IMR-90 (cell line): Measurements from ENCODE around the gene VMO1. TPM values are rescaled to one million over a fixed set of nuclear protein-coding genes. Genes with fewer than 3 reads are reported as not detected.

Experiments used
- ATAC-seq: fragments of 200-7000 bp; cut with Tn5 transposase; 2 replicates; pipeline ENCODE4 v1.9.1; 2020; ENCODE audit warnings: low read depth, mild to moderate bottlenecking, moderate library complexity
- BruUV-seq: library from RNA; stranded (reverse); fragments of 400-500 nt; replicated peaks from 2 replicates; lab custom pipeline; 2021; lab: Mats Ljungman, UMichigan
- CTCF ChIA-PET: fragments of 300-600 bp; formaldehyde crosslinking; extraction: SDS; loops from one replicate; lab custom pipeline; 2021; ENCODE audit warnings: antibody characterized with exemption; lab: Yijun Ruan, JAX
- POLR2A ChIA-PET: fragments of 300-600 bp; sonication (Branson Sonifier 250); formaldehyde crosslinking; loops from one replicate; lab custom pipeline; 2022; ENCODE audit warnings: antibody characterized with exemption; ENCODE audit not compliant: unreplicated experiment; lab: Charles Lee
- DNase-seq: peaks from one replicate; pipeline ENCODE4 v3.0.0; 2013
- H2AFZ ChIP-seq: replicated peaks from 2 replicates; pipeline ENCODE3; 2013; ENCODE audit warnings: low read length, mild to moderate bottlenecking; ENCODE audit not compliant: poor library complexity
- H2AK5ac ChIP-seq: 2 replicates; pipeline ENCODE4 v1.6.1; 2013; ENCODE audit warnings: low read depth, low read length, inconsistent platforms
- H2AK9ac ChIP-seq: replicated peaks from 2 replicates; pipeline ENCODE3; 2013; ENCODE audit warnings: mild to moderate bottlenecking, low read depth, low read length, moderate library complexity; ENCODE audit not compliant: poor library complexity
- H2BK120ac ChIP-seq: 2 replicates; pipeline ENCODE4 v1.6.1; 2013; ENCODE audit warnings: low read depth, low read length, inconsistent platforms
- H2BK15ac ChIP-seq: 3 replicates; pipeline ENCODE4 v1.6.1; 2013; ENCODE audit warnings: low read depth, low read length, inconsistent platforms
- H2BK20ac ChIP-seq: 2 replicates; pipeline ENCODE4 v1.6.1; 2013; ENCODE audit warnings: low read depth, mild to moderate bottlenecking, inconsistent platforms, low read length, moderate library complexity
- H2BK5ac ChIP-seq: 2 replicates; pipeline ENCODE4 v1.6.1; 2013; ENCODE audit warnings: mild to moderate bottlenecking, low read depth, low read length, inconsistent platforms; ENCODE audit not compliant: poor library complexity, severe bottlenecking
- H3K14ac ChIP-seq: replicated peaks from 2 replicates; pipeline ENCODE4 v1.6.1; 2013; ENCODE audit warnings: low read depth, low read length, inconsistent platforms
- H3K18ac ChIP-seq: 2 replicates; pipeline ENCODE4 v1.6.1; 2013; ENCODE audit warnings: low read depth, low read length, control low read depth
- H3K23ac ChIP-seq: 2 replicates; pipeline ENCODE4 v1.6.1; 2013; ENCODE audit warnings: low read depth, low read length, inconsistent platforms
- H3K27ac ChIP-seq: 2 replicates; pipeline ENCODE4 v1.5.1; 2013; ENCODE audit warnings: mild to moderate bottlenecking, control low read depth, low read length; ENCODE audit not compliant: insufficient read depth
- H3K27me3 ChIP-seq: 2 replicates; pipeline ENCODE4 v1.6.1; 2013; ENCODE audit warnings: low read length; ENCODE audit not compliant: control insufficient read depth, insufficient read depth
- H3K36me3 ChIP-seq: 2 replicates; pipeline ENCODE4 v1.6.1; 2013; ENCODE audit warnings: low read length, mixed read lengths; ENCODE audit not compliant: control insufficient read depth, insufficient read depth
- H3K4ac ChIP-seq: 2 replicates; pipeline ENCODE4 v1.6.1; 2013; ENCODE audit warnings: low read depth, low read length, inconsistent platforms
- H3K4me1 ChIP-seq: 2 replicates; pipeline ENCODE4 v1.6.1; 2013; ENCODE audit warnings: low read length, mixed read lengths; ENCODE audit not compliant: control insufficient read depth, insufficient read depth
- H3K4me2 ChIP-seq: 2 replicates; pipeline ENCODE4 v1.6.1; 2013; ENCODE audit warnings: low read depth, mild to moderate bottlenecking, control low read depth, low read length, moderate library complexity
- H3K4me3 ChIP-seq: 2 replicates; pipeline ENCODE4 v1.5.1; 2013; ENCODE audit warnings: low read depth, mild to moderate bottlenecking, control low read depth, low read length, moderate library complexity; ENCODE audit not compliant: insufficient read depth
- H3K56ac ChIP-seq: 2 replicates; pipeline ENCODE4 v1.6.1; 2013; ENCODE audit warnings: low read length, inconsistent platforms; ENCODE audit not compliant: insufficient read depth; ENCODE audit errors: extremely low read depth
- H3K79me1 ChIP-seq, 2 experiments: 2 replicates each; pipeline ENCODE4 v1.6.1; 2013; ENCODE audit warnings: low read length in 2 of 2, inconsistent platforms in 1 of 2, low read depth in 1 of 2
- H3K9ac ChIP-seq: 2 replicates; pipeline ENCODE4 v1.6.1; 2013; ENCODE audit warnings: low read depth, low read length, control low read depth
- H3K9me1 ChIP-seq: 2 replicates; pipeline ENCODE4 v1.6.1; 2013; ENCODE audit warnings: low read length, inconsistent platforms; ENCODE audit not compliant: insufficient read depth
- H3K9me3 ChIP-seq: 2 replicates; pipeline ENCODE4 v1.6.1; 2013; ENCODE audit warnings: low read length; ENCODE audit not compliant: control insufficient read depth, insufficient read depth
- H4K20me1 ChIP-seq: 2 replicates; pipeline ENCODE4 v1.6.1; 2013; ENCODE audit warnings: low read length, inconsistent platforms; ENCODE audit not compliant: insufficient read depth
- H4K5ac ChIP-seq: 2 replicates; pipeline ENCODE4 v1.6.1; 2013; ENCODE audit warnings: mild to moderate bottlenecking, low read depth, low read length, control low read depth
- H4K8ac ChIP-seq, 2 experiments: 2 replicates each; pipeline ENCODE4 v1.6.1; 2013; ENCODE audit warnings: low read depth in 2 of 2, low read length in 2 of 2, control low read depth in 1 of 2, inconsistent platforms in 1 of 2
- H4K91ac ChIP-seq: 2 replicates; pipeline ENCODE4 v1.6.1; 2013; ENCODE audit warnings: low read depth, low read length, inconsistent platforms; ENCODE audit not compliant: insufficient read depth
- CEBPB ChIP-seq: IDR thresholded peaks from 2 replicates; pipeline ENCODE4 v1.6.1; 2012; ENCODE audit warnings: low read depth, low read length, improper control_type of control experiment
- CHD1 ChIP-seq: IDR thresholded peaks from 2 replicates; pipeline ENCODE4 v1.6.1; 2012; ENCODE audit warnings: low read depth, low read length, improper control_type of control experiment
- FOS ChIP-seq: fragments of 150-350 bp; IDR thresholded peaks from 2 replicates; pipeline ENCODE4 v1.6.1; 2016; ENCODE audit warnings: low read depth, low read length
- MAFK ChIP-seq: IDR thresholded peaks from 2 replicates; pipeline ENCODE4 v1.6.1; 2012; ENCODE audit warnings: low read depth, low read length, improper control_type of control experiment
- MAZ ChIP-seq: IDR thresholded peaks from 2 replicates; pipeline ENCODE4 v1.6.1; 2012; ENCODE audit warnings: low read depth, mild to moderate bottlenecking, low read length, improper control_type of control experiment, moderate library complexity, borderline replicate concordance
- MXI1 ChIP-seq: IDR thresholded peaks from 2 replicates; pipeline ENCODE4 v1.6.1; 2012; ENCODE audit warnings: low read depth, mild to moderate bottlenecking, low read length, moderate library complexity, borderline replicate concordance
- POLR2A ChIP-seq: IDR thresholded peaks from 2 replicates; pipeline ENCODE4 v1.6.1; 2012; ENCODE audit warnings: mild to moderate bottlenecking, low read depth, low read length
- RAD21 ChIP-seq: IDR thresholded peaks from 2 replicates; pipeline ENCODE4 v1.6.1; 2012; ENCODE audit warnings: low read length, improper control_type of control experiment
- RCOR1 ChIP-seq: IDR thresholded peaks from 2 replicates; pipeline ENCODE4 v1.6.1; 2012; ENCODE audit warnings: mild to moderate bottlenecking, low read length, improper control_type of control experiment; ENCODE audit not compliant: insufficient replicate concordance
- RFX5 ChIP-seq: IDR thresholded peaks from 2 replicates; pipeline ENCODE4 v1.8.0; 2012; ENCODE audit warnings: low read depth, mild to moderate bottlenecking, low read length, moderate library complexity
- WGBS, 2 experiments: methylation state at CpG; one replicate each; pipeline versions ENCODE4 v1.1.5 to v1.1.7; 2013; ENCODE audit warnings: missing lambda C conversion rate in 2 of 2; ENCODE audit not compliant: insufficient read length in 1 of 2; ENCODE audit errors: extremely low coverage in 2 of 2; 5-methylcytosine and 5-hydroxymethylcytosine counted together
- dilution Hi-C: fragments of 300-500 bp; cut with HindIII; formaldehyde crosslinking; loops from one replicate; pipeline ENCODE4 v1.14.3; 2018; ENCODE audit warnings: low sequenced_read_pairs; ENCODE audit not compliant: unreplicated experiment
- in situ Hi-C: fragments of 300-500 bp; cut with MboI; formaldehyde crosslinking; loops from 3 replicates; pipeline ENCODE4 v1.14.3; 2019; ENCODE audit warnings: low sequenced_read_pairs, inconsistent platforms, mixed read lengths
- intact Hi-C: fragments of 100-400 bp; cut with micrococcal nuclease; formaldehyde crosslinking; loops from 2 replicates; pipeline ENCODE4 v1.10.0; 2022
- polyA plus RNA-seq, 3 experiments: library from polyadenylated mRNA; depleted of rRNA; stranded (reverse); fragments of >200 nt; gene quantifications; 2 replicates each; pipeline ENCODE4 v1.2.3, GENCODE V29; 2012; ENCODE audit warnings: low replicate concordance in 1 of 3
- total RNA-seq: library from RNA; depleted of rRNA; stranded (reverse); fragments of >200 nt; gene quantifications from 2 replicates; pipeline ENCODE4 v1.2.3, GENCODE V29; 2012
- TF ChIP-seq, protein P1 (sequence below): fragments of 150-350 bp; IDR thresholded peaks from 2 replicates; pipeline ENCODE4 v1.6.1; 2017; ENCODE audit warnings: mild to moderate bottlenecking, antibody characterized with exemption, low read length, low read depth

VMO1 gene
- total and polyA plus RNA-seq, 2 of the 4 experiments (the other 2 are of a cell fraction): 0.14 TPM; not detected in 1

DNA sequence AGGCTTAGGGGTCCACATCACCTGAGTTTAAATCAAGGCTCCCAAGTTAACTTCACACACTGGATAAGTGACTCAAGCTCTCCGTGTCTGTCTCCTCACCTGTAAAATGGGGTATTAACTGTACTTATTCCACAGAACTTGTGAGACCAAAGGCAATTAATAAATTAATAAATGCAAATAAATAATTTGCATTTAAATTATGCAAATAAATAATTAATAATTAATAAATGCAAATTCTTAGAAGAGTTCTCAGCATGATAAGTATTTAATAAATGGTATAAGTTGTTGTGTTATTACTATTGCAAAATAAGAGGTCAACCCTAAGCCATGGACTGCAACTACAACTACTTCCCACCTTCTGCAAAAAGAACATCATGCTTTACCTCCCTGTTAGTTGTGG is 32.8 kb downstream of the VMO1 start:
- H2BK120ac ChIP-seq: no peak overlapping the region
- H4K91ac ChIP-seq: no peak overlapping the region
- ChIA-PET CTCF (interaction anchor here (0.8 kb wide), 1 partner anchor 43 kb away, joined by 3 read pairs; the partner anchor contains the start of gene ARRB2), POLR2A (no interaction called here)
- no peaks in the 10 kb centered on the region for H3K9me3 ChIP-seq
- H3K9ac ChIP-seq: no peak overlapping the region
- WGBS, 2 experiments: no CpG with 5 or more reads among the region's 1 CpG
- dilution Hi-C loops (no loop called here), in situ Hi-C loops (no loop called here), intact Hi-C loops (no loop called here)
- no peaks in the 10 kb centered on the region for H4K20me1 ChIP-seq
- H3K14ac ChIP-seq: no peak overlapping the region
- no peak overlapping the region for H2BK5ac ChIP-seq
- no peak overlapping the region for H2BK20ac ChIP-seq
- H3K18ac ChIP-seq: no peak overlapping the region
- H2AFZ ChIP-seq: no peak overlapping the region
- no peak overlapping the region for H4K5ac ChIP-seq
- ATAC-seq: no peak
- no peak overlapping the region for H2BK15ac ChIP-seq
- H3K4me1 ChIP-seq: no peaks in the 10 kb centered on the region
- H3K27me3 ChIP-seq: peaks cover 41% of the 10 kb centered on the region
- no TSS peak for BruUV-seq
- H3K23ac ChIP-seq: no peak overlapping the region
- H3K9me1 ChIP-seq: no peaks in the 10 kb centered on the region
- H4K8ac ChIP-seq: no peak overlapping the region
- no peak overlapping the region for H3K27ac ChIP-seq
- no peak overlapping the region for H2AK5ac ChIP-seq
- H3K56ac ChIP-seq: no peak overlapping the region
- no peak overlapping the region for H2AK9ac ChIP-seq
- H3K36me3 ChIP-seq: no peaks in the 10 kb centered on the region
- H3K79me1 ChIP-seq: no peaks in the 10 kb centered on the region
- no peak overlapping the region for H3K4ac ChIP-seq
- H3K4me2 ChIP-seq: no peak overlapping the region
- no peak for DNase-seq
- H3K4me3 ChIP-seq: no peak overlapping the region
- TF ChIP-seq FOS: no peak
- no peak for TF ChIP-seq RAD21
- no peak for TF ChIP-seq MAFK
- no peak for TF ChIP-seq MXI1
- TF ChIP-seq, protein P1, sequence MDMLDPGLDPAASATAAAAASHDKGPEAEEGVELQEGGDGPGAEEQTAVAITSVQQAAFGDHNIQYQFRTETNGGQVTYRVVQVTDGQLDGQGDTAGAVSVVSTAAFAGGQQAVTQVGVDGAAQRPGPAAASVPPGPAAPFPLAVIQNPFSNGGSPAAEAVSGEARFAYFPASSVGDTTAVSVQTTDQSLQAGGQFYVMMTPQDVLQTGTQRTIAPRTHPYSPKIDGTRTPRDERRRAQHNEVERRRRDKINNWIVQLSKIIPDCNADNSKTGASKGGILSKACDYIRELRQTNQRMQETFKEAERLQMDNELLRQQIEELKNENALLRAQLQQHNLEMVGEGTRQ: no peak
- TF ChIP-seq RCOR1: no peak
- TF ChIP-seq CEBPB: no peak
- no peak for TF ChIP-seq POLR2A
- no peak for TF ChIP-seq CHD1
- TF ChIP-seq MAZ: no peak
- TF ChIP-seq RFX5: no peak
